Panc1 (cell line): Measurements from ENCODE around the gene SAYSD1. TPM values are rescaled to one million over a fixed set of nuclear protein-coding genes. Genes with fewer than 3 reads are reported as not detected.

Experiments
- ATAC-seq: fragments of 200-7000 bp; cut with Tn5 transposase; 2 replicates; pipeline ENCODE4 v1.9.1; 2020; ENCODE audit warnings: mild to moderate bottlenecking, moderate library complexity
- BruUV-seq: library from RNA; stranded (reverse); fragments of 400-500 nt; replicated peaks from 2 replicates; lab custom pipeline; 2021; lab: Mats Ljungman, UMichigan
- CTCF ChIA-PET: fragments of 300-600 bp; sonication (Branson Sonifier 250); formaldehyde crosslinking; loops from one replicate; lab custom pipeline; 2022; ENCODE audit warnings: antibody characterized with exemption; lab: Charles Lee
- POLR2A ChIA-PET: fragments of 300-600 bp; sonication (Branson Sonifier 250); formaldehyde crosslinking; loops from one replicate; lab custom pipeline; 2022; ENCODE audit warnings: antibody characterized with exemption; lab: Charles Lee
- DNase-seq: peaks from one replicate; pipeline ENCODE4 v3.0.0-alpha.2; 2010; ENCODE audit warnings: low read depth, low spot score
- H3K27ac ChIP-seq: 2 replicates; pipeline ENCODE4 v1.5.1; 2011; ENCODE audit warnings: mild to moderate bottlenecking, low read length, inconsistent platforms
- H3K27me3 ChIP-seq: fragments of 200-500 bp; sonication (Bioruptor generic); 2 replicates; pipeline ENCODE4 v1.6.0; 2014; ENCODE audit warnings: low read length, inconsistent platforms; ENCODE audit not compliant: control insufficient read depth, insufficient read depth
- H3K36me3 ChIP-seq: fragments of 200-500 bp; sonication (Bioruptor generic); 2 replicates; pipeline ENCODE4 v1.5.1; 2014; ENCODE audit warnings: inconsistent platforms, mild to moderate bottlenecking, low read length, moderate library complexity; ENCODE audit not compliant: control insufficient read depth, insufficient read depth
- H3K4me1 ChIP-seq: 2 replicates; pipeline ENCODE4 v1.5.1; 2011; ENCODE audit warnings: inconsistent platforms, mild to moderate bottlenecking, low read length, moderate library complexity; ENCODE audit not compliant: control insufficient read depth, insufficient read depth
- H3K4me3 ChIP-seq, 2 experiments: 2 replicates each; pipeline ENCODE4 v1.5.1; 2011 to 2012; ENCODE audit warnings: low read depth in 2 of 2, low read length in 2 of 2, mild to moderate bottlenecking in 2 of 2, inconsistent platforms in 1 of 2, moderate library complexity in 1 of 2
- H3K9me3 ChIP-seq: fragments of 200-500 bp; sonication (Bioruptor generic); 2 replicates; pipeline ENCODE4 v1.5.1; 2014; ENCODE audit warnings: low read depth, mild to moderate bottlenecking, inconsistent platforms, low read length, moderate library complexity; ENCODE audit not compliant: control insufficient read depth, insufficient read depth
- POLR2AphosphoS5 ChIP-seq: IDR thresholded peaks from 2 replicates; pipeline ENCODE4 v1.6.1; 2012; ENCODE audit warnings: mild to moderate bottlenecking, low read depth, low read length, moderate library complexity
- SIN3A ChIP-seq: IDR thresholded peaks from 2 replicates; pipeline ENCODE4 v1.6.1; 2012; ENCODE audit warnings: low read depth, mild to moderate bottlenecking, low read length, moderate library complexity, borderline replicate concordance; ENCODE audit not compliant: insufficient read depth
- TCF7L2 ChIP-seq: IDR thresholded peaks from 2 replicates; pipeline ENCODE4 v1.6.1; 2011; ENCODE audit warnings: mild to moderate bottlenecking, low read depth, low read length, inconsistent platforms
- in situ Hi-C: cut with HindIII; loops from 2 replicates; pipeline ENCODE4 v1.10.0; 2016; ENCODE audit warnings: low sequenced_read_pairs, low pct_unique_long_range_greater_than_20kb
- intact Hi-C: fragments of 100-400 bp; cut with micrococcal nuclease; formaldehyde crosslinking; loops from one replicate; pipeline ENCODE4 v1.10.0; 2022; ENCODE audit not compliant: unreplicated experiment
- total RNA-seq: library from RNA; stranded (reverse); gene quantifications from one replicate; pipeline ENCODE4 v1.2.1, GENCODE V29; 2021; ENCODE audit not compliant: unreplicated experiment
- TF ChIP-seq, protein P1 (sequence below), 2 experiments: IDR thresholded peaks; 2 replicates each; pipeline ENCODE4 v1.6.1; 2011 to 2012; ENCODE audit warnings: low read depth in 2 of 2, control low read depth in 1 of 2, low read length in 1 of 2, mild to moderate bottlenecking in 1 of 2, moderate library complexity in 1 of 2; ENCODE audit not compliant: insufficient read depth in 1 of 2
- TF ChIP-seq, protein P2 (sequence below): fragments of 450-650 bp; IDR thresholded peaks from 2 replicates; pipeline ENCODE4 v1.5.1; 2017; ENCODE audit warnings: mild to moderate bottlenecking

SAYSD1 gene
- total RNA-seq, 1 experiment from 2014 or later = 17.0 TPM

DNA sequence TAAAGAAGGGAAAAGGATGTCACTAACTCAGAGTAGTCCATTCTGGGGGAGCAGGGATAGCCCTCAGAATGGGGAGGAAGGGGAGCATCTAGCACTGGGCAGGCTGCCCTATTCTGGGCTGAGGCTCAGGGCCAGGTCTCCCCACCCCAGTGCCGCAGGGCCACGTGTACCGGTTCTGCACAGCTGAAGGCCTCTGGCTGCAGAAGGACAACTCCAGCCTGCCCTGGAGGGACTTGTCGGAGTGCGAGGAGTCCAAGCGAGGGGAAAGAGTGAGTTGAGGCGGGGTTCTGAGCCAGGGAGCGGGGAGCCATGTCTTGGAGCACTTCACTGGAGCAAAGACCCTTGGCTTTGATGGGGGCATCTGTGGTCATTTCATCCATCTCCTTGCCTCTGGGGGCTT is 49.4 kb downstream of the SAYSD1 start:
- ChIA-PET CTCF (no interaction called here), POLR2A (interaction anchor here (0.5 kb wide), 1 partner anchor 426 kb away, joined by 4 read pairs; no protein-coding TSS in a partner anchor)
- BruUV-seq = no TSS peak
- TF ChIP-seq SIN3A = no peak
- TF ChIP-seq TCF7L2 = no peak
- TF ChIP-seq, protein P1, sequence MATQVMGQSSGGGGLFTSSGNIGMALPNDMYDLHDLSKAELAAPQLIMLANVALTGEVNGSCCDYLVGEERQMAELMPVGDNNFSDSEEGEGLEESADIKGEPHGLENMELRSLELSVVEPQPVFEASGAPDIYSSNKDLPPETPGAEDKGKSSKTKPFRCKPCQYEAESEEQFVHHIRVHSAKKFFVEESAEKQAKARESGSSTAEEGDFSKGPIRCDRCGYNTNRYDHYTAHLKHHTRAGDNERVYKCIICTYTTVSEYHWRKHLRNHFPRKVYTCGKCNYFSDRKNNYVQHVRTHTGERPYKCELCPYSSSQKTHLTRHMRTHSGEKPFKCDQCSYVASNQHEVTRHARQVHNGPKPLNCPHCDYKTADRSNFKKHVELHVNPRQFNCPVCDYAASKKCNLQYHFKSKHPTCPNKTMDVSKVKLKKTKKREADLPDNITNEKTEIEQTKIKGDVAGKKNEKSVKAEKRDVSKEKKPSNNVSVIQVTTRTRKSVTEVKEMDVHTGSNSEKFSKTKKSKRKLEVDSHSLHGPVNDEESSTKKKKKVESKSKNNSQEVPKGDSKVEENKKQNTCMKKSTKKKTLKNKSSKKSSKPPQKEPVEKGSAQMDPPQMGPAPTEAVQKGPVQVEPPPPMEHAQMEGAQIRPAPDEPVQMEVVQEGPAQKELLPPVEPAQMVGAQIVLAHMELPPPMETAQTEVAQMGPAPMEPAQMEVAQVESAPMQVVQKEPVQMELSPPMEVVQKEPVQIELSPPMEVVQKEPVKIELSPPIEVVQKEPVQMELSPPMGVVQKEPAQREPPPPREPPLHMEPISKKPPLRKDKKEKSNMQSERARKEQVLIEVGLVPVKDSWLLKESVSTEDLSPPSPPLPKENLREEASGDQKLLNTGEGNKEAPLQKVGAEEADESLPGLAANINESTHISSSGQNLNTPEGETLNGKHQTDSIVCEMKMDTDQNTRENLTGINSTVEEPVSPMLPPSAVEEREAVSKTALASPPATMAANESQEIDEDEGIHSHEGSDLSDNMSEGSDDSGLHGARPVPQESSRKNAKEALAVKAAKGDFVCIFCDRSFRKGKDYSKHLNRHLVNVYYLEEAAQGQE (IDR thresholded peaks at IDR 0.05; ENCODE audit: insufficient read depth in 1 of 2, low read depth in 2 of 2, low read length in 1 of 2) = no peak
- TF ChIP-seq POLR2AphosphoS5 = no peak
- TF ChIP-seq, protein P2, sequence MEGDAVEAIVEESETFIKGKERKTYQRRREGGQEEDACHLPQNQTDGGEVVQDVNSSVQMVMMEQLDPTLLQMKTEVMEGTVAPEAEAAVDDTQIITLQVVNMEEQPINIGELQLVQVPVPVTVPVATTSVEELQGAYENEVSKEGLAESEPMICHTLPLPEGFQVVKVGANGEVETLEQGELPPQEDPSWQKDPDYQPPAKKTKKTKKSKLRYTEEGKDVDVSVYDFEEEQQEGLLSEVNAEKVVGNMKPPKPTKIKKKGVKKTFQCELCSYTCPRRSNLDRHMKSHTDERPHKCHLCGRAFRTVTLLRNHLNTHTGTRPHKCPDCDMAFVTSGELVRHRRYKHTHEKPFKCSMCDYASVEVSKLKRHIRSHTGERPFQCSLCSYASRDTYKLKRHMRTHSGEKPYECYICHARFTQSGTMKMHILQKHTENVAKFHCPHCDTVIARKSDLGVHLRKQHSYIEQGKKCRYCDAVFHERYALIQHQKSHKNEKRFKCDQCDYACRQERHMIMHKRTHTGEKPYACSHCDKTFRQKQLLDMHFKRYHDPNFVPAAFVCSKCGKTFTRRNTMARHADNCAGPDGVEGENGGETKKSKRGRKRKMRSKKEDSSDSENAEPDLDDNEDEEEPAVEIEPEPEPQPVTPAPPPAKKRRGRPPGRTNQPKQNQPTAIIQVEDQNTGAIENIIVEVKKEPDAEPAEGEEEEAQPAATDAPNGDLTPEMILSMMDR = no peak
- in situ Hi-C loops (no loop called here), intact Hi-C loops (no loop called here)
- Histone ChIP-seq H3K36me3 (no peaks in the 10 kb centered on the region), H3K9me3 (no peaks in the 10 kb centered on the region), H3K4me1 (peaks cover 3% of the 10 kb centered on the region; the same call in 1 of the 2 replicates), H3K27ac (no peak overlapping the region), H3K27me3 (peaks cover 4% of the 10 kb centered on the region; the same call in 1 of the 2 replicates), H3K4me3 (no peak overlapping the region)
- no peak for DNase-seq
- no peak for ATAC-seq

DNA sequence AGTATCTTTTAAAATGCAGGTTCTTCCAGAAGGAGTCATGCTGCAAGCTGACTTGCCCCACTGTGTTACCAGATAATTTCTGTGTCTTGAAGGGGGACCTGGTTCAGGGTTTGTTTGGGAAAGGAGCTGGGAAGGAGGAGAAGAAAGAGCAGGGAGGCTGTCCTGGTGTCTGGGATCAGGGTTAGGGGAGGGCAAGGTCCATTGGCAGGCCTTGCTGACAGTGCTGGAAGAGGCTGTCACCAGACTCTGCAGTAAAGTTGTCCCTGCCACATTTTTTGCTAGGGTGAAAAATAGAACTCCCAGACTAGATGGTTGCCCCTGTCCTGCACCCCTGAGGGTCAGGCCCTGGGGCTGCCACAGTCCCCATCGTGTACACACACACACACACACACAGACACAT is 51.5 kb downstream of the SAYSD1 start:
- POLR2A ChIA-PET = no interaction called here
- no peak overlapping the region for H3K27ac ChIP-seq
- DNase-seq (no peak), ATAC-seq (no peak)
- no TSS peak for BruUV-seq
- H3K4me3 ChIP-seq = no peak overlapping the region
- H3K4me1 ChIP-seq = peaks cover 7% of the 10 kb centered on the region; the same call in 1 of the 2 replicates
- in situ Hi-C loops = no loop called here
- H3K9me3 ChIP-seq = no peaks in the 10 kb centered on the region
- H3K36me3 ChIP-seq = no peaks in the 10 kb centered on the region
- TF ChIP-seq, protein P1 (IDR thresholded peaks at IDR 0.05; ENCODE audit: insufficient read depth in 1 of 2, low read depth in 2 of 2, low read length in 1 of 2) = no peak
- TF ChIP-seq, protein P2 = no peak
- TF ChIP-seq TCF7L2 (no peak), SIN3A (no peak), POLR2AphosphoS5 (no peak)
- peaks cover 2% of the 10 kb centered on the region for H3K27me3 ChIP-seq
- CTCF ChIA-PET = no interaction called here
- intact Hi-C loops = no loop called here
